ENCODE results near the gene UGT1A10. TPM values are rescaled to one million over a fixed set of nuclear protein-coding genes. Genes with fewer than 3 reads are reported as not detected.

The UGT1A10 gene
- total RNA-seq, 1 experiment from 2014 or later: not detected

DNA sequence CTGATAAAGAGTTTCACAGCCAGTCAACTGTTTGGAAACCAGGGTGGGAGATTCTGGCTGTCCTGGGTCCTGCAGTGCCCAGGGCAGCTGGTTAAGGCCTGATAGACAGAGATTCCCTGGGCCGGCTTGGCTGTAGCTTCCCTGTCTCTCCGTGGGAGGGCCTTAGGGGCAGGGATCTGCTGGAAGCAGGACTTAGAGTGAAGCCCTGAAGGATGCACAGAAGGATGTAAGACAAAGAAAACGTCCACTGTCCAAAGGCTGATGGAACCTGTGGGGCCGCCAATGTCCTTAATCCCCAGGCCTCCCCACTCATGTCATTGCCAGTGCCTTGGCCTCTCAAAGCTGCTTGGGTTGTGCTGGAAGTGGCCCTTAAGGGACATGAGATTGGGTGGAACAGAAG lies 174.8 kb downstream of the UGT1A10 start:
- Histone ChIP-seq H3K9ac (ENCODE audit: low read length) (no peak overlapping the region), H3K9me3 (ENCODE audit: control insufficient read depth in 1 of 2, insufficient read depth in 1 of 2, low read depth in 1 of 2, low read length in 2 of 2) (no peaks in the 10 kb centered on the region), H3K27ac (ENCODE audit: low read depth, low read length) (no peak overlapping the region), H3K36me3 (ENCODE audit: control insufficient read depth in 1 of 2, insufficient read depth in 2 of 2, low read length in 2 of 2) (no peaks in the 10 kb centered on the region), H3K4me2 (ENCODE audit: low read length) (no peak overlapping the region), H4K20me1 (ENCODE audit: insufficient read depth) (no peaks in the 10 kb centered on the region), H3K4me1 (ENCODE audit: control insufficient read depth in 1 of 2, insufficient read depth in 2 of 2, low read length in 2 of 2) (no peaks in the 10 kb centered on the region), H3K79me2 (ENCODE audit: insufficient read depth, low read length) (no peaks in the 10 kb centered on the region), H3K27me3 (ENCODE audit: insufficient read depth, low read length) (no peaks in the 10 kb centered on the region; the same call in 1 of the 2 replicates), H2AFZ (ENCODE audit: low read depth, low read length, poor library complexity, severe bottlenecking) (no peak overlapping the region), H3K4me3 (replicated peaks in 1 of 2; ENCODE audit: low read depth in 1 of 2, low read length in 2 of 2) (no peak overlapping the region), H3K9me2 (ENCODE audit: insufficient read depth) (no peaks in the 10 kb centered on the region)
- ChIA-PET RAD21 (ENCODE audit: low non-redundant PET in 1 of 2, low total read pairs in 2 of 2, uncharacterized antibody in 2 of 2, unreplicated experiment in 2 of 2) (no interaction called here), CTCF (no interaction called here), POLR2A (no interaction called here)
- TF ChIP-seq ZNF274 (IDR thresholded peaks at IDR 0.05; ENCODE audit: low read depth, low read length) (no peak), FOSL1 (IDR thresholded peaks at IDR 0.05; ENCODE audit: low read depth) (no peak), RAD21 (IDR thresholded peaks at IDR 0.05; ENCODE audit: low read depth) (no peak), MAX (IDR thresholded peaks at IDR 0.05) (no peak), YY1 (IDR thresholded peaks at IDR 0.05; ENCODE audit: extremely low read depth, insufficient replicate concordance, low read depth, low read length) (no peak), POLR2A (IDR thresholded peaks at IDR 0.05; ENCODE audit: borderline replicate concordance, extremely low read depth, insufficient read depth, insufficient read length) (no peak), POLR2AphosphoS5 (IDR thresholded peaks at IDR 0.05; ENCODE audit: low read depth, low read length) (no peak), ZFX (IDR thresholded peaks at IDR 0.05) (no peak), REST (IDR thresholded peaks at IDR 0.05; ENCODE audit: low read depth) (no peak), CBX3 (IDR thresholded peaks at IDR 0.05; ENCODE audit: low read depth) (no peak), SIN3A (IDR thresholded peaks at IDR 0.05; ENCODE audit: low read depth) (no peak), JUND (IDR thresholded peaks at IDR 0.05) (no peak), EZH2phosphoT487 (IDR thresholded peaks at IDR 0.05; ENCODE audit: borderline replicate concordance) (no peak), ELF1 (IDR thresholded peaks at IDR 0.05; ENCODE audit: borderline replicate concordance, low read depth) (no peak), SRF (IDR thresholded peaks at IDR 0.05; ENCODE audit: low read depth) (no peak), EGR1 (IDR thresholded peaks at IDR 0.05; ENCODE audit: low read depth) (no peak)
- TF ChIP-seq, protein P1, sequence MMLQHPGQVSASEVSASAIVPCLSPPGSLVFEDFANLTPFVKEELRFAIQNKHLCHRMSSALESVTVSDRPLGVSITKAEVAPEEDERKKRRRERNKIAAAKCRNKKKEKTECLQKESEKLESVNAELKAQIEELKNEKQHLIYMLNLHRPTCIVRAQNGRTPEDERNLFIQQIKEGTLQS (IDR thresholded peaks at IDR 0.05): no peak
- TF ChIP-seq, protein P2, sequence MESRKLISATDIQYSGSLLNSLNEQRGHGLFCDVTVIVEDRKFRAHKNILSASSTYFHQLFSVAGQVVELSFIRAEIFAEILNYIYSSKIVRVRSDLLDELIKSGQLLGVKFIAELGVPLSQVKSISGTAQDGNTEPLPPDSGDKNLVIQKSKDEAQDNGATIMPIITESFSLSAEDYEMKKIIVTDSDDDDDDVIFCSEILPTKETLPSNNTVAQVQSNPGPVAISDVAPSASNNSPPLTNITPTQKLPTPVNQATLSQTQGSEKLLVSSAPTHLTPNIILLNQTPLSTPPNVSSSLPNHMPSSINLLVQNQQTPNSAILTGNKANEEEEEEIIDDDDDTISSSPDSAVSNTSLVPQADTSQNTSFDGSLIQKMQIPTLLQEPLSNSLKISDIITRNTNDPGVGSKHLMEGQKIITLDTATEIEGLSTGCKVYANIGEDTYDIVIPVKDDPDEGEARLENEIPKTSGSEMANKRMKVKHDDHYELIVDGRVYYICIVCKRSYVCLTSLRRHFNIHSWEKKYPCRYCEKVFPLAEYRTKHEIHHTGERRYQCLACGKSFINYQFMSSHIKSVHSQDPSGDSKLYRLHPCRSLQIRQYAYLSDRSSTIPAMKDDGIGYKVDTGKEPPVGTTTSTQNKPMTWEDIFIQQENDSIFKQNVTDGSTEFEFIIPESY (IDR thresholded peaks at IDR 0.05; ENCODE audit: extremely low read depth, insufficient replicate concordance, low read length): no peak
- BruUV-seq (replicated peaks): no TSS peak
- intact Hi-C loops (cut with micrococcal nuclease): no loop called here
- ATAC-seq: no peak
- DNase-seq (ENCODE audit: low read depth, low spot score): no peak

All from HCT116 (cell line).